ENCODE measurements around the gene SMIM22.

- TF ChIP-seq POLR2A (IDR thresholded peaks at IDR 0.05), result no peak
- no peak for TF ChIP-seq CTCF (IDR thresholded peaks at IDR 0.05 in 4 of 5, conservative IDR thresholded peaks at IDR 0.05 in 1 of 5)
Observed at GRCh38 chr16:4788489-4788889, 6.7 kb upstream of the SMIM22 start.

All from gastrocnemius medialis (tissue), 4 donors.